Measurements from ENCODE around the gene CDC42EP2.

The CDC42EP2 gene

DNA sequence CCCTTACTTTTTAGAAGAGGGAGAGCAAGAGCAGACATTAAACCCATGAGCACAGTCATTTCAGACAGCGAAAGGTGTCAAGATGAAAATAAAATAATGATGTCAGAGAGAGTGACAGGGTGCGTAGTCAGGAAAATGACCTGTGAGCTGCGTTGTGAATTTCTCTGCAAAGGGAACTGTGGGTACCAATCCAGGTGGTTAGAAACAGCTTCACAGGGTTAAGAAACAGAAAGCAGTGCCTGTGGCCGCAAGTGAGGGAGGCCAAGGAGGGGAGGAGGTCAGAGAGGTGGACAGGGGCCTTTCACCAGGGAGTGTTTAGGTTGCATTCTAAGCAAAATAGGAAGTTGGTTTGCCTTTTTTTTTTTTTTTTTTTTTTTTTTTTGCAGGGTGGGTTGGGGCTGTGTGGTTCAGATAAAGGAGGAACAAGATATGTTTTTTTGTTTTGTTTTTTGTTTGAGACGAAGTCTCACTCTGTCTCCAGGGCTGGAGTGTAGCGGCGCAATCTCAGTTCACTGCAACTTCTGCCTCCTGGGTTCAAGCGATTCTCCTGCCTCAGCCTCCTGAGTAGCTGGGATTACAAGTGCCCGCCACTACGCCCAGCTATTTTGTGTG is 47.8 kb downstream of the CDC42EP2 start:
- DNase-seq = no peak

DNA sequence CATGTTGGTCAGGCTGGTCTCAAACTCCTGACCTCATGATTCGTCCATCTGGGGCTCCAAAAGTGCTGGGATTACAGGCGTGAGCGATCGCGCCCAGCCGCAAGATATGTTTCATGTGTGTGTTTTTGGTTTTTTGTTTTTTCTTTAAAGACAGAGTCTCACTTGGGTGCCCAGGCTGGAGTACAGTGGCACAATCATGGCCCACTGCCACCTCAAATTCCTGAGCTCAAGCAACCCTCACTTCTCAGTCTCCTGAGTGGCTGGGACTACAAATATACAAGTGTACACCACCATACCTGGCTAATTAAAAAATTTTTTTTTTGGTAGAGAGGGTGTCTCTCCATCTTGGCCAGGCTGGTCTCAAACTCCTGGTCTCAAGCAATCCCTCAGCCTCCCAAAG is 48.3 kb downstream of the CDC42EP2 start:
- DNase-seq = no peak

DNA sequence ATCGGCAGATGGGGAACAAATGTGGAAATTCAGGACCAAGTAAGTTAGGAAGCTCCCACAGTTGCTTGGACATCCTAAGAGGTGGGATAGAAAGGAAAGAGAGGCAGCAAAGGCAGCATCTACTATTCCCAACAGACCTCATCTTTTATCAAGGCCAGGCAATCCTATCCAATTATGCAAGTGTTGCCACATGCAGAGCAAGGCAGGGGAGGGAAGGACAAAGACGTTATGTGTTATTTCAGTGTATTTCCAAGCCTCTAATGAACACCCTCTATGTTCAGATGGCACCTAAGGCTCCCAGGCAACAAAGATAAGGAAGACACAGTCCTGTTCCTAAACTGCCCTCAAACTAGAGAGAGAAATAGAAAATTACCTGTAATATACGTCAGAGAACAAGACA is 49.1 kb downstream of the CDC42EP2 start:
- no peak for DNase-seq

DNA sequence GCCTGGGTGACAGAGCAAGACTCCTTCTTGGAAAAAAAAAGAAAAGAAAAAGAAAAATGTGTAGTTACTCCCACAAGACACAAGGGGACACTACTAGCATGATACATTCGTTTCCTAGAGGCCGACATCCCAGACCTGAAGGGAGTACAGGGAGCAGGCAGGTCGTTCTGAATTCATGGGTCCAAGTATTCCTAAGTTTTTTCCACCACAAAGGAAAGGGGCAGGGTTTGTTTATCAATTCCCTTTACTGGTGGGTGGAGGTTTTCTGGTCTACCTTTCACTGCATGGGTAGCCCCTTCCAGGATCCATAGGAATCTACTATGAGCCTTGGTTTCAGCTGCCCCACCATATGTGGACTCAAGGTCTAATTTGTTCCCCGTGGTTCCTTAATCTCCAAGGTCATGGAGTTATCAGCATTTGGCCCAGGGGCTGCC is 51.7 kb downstream of the CDC42EP2 start:
- peak in 5 of 6 experiments; percentile 27 to 61 (median 35) for DNase-seq

DNA sequence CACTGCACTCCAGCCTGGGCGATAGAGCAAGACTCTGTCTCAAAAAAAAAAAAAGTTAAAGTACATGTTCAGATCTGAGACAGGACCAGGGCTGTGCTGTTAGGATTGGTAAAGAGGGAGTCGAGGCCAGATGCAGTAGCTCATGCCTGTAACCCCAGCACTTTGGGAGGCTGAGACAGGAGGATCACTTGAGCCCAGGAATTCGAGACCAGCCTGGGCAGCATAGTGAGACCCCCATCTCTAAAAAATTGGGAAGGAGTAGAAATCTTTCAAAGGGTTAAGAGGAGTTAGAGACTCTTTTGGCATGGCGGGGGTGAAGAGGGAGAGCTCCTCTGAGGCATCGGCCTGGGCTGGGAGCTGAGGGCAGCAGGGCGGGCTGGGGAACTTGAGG is 56.0 kb downstream of the CDC42EP2 start:
- DNase-seq = no peak

Measured in stimulated activated naive CD4-positive, alpha-beta T cell (primary cell).